ENCODE results near the gene PGBD5. TPM values are rescaled to one million over a fixed set of nuclear protein-coding genes. Genes with fewer than 3 reads are reported as not detected.

The PGBD5 gene
- polyA plus RNA-seq, 1 of the 3 experiments (the other 2 are of a cell fraction) = 0.15 TPM

DNA sequence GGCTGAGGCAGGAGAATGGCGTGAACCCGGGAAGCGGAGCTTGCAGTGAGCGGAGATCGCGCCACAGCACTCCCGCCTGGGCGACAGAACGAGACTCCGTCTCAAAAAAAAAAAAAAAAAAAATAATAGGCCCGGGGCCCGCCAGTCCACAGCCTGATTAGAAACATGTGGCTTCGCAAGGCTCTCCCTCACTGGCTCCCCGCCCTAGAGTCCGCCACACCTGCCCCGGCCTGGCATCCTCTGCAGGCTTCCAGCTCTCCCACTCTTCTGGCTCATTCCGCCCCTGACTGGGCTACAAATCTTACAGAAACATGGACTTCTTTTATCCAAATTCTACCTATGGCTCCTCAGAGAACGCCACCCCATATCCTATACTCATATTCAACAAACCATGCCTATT lies 32.4 kb downstream of the PGBD5 start (continued):
- TF ChIP-seq RFX5 (IDR thresholded peaks at IDR 0.05; ENCODE audit: low read length) (no peak), NFIC (IDR thresholded peaks at IDR 0.05; ENCODE audit: borderline replicate concordance) (no peak), EP300 (IDR thresholded peaks at IDR 0.05; ENCODE audit: borderline replicate concordance in 1 of 2, low read depth in 1 of 2, low read length in 1 of 2) (no peak), TEAD4 (IDR thresholded peaks at IDR 0.05; ENCODE audit: borderline replicate concordance, insufficient read depth) (no peak), JUND (IDR thresholded peaks at IDR 0.05) (no peak)

DNA sequence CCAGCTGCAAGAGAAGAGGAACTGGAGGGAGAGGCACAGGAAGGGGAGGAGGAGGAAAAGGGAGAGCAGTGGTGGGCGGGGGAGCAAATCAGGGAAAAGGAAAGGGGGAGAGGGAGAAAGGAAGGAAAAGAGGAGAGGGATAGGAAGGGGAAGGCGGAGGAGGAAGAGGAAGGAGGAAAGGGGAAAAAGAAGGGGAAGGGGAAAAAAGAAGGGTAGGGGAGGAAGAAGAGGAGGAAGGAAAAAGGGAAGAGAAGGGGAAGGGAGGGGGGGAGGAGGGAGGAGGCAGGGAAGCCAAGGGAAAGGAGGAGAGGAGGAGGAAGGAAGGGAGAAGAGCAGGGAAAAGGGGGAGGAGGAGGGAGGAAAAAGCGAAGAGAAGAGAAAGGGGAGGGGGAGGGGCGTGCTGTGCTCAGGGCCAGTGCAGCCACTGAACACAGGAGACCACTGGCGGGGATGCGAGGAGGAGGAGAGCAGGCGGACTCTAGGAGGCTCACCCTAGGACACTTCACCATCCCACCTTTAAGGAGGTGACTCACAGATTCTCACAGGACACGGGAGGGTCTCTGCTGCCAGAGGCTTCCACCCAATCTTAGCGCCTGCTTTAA lies 33.1 kb downstream of the PGBD5 start:
- Histone ChIP-seq H3K79me2 (ENCODE audit: insufficient read depth) (no peaks in the 10 kb centered on the region), H3K27me3 (ENCODE audit: insufficient read depth) (no peaks in the 10 kb centered on the region), H3K27ac (ENCODE audit: low read depth in 2 of 2, low read length in 1 of 2) (no peak overlapping the region), H2AFZ (ENCODE audit: low read depth) (no peak overlapping the region), H3K4me1 (ENCODE audit: control insufficient read depth in 1 of 2, insufficient read depth in 2 of 2, low read depth in 1 of 2, low read length in 1 of 2) (no peaks in the 10 kb centered on the region; a peak in 1 of 4 replicates), H3K36me3 (replicated peaks in 1 of 2; ENCODE audit: control insufficient read depth in 1 of 2, insufficient read depth in 2 of 2, low read length in 1 of 2) (no peaks in the 10 kb centered on the region), H3K4me2 (no peak overlapping the region), H3K9me3 (no peaks in the 10 kb centered on the region), H3K4me3 (ENCODE audit: low read depth in 2 of 2, low read length in 1 of 2) (no peak overlapping the region), H3K9ac (no peak overlapping the region), H4K20me1 (ENCODE audit: insufficient read depth) (no peaks in the 10 kb centered on the region), H3K9me2 (no peaks in the 10 kb centered on the region), H3F3A (replicated peaks; ENCODE audit: insufficient read depth) (no peaks in the 10 kb centered on the region)
- CTCF ChIA-PET = no interaction called here
- no peak for DNase-seq
- POLR2A ChIA-PET = no interaction called here
- TF ChIP-seq RFX5 (IDR thresholded peaks at IDR 0.05; ENCODE audit: low read length) = no peak
- TF ChIP-seq, protein P1, sequence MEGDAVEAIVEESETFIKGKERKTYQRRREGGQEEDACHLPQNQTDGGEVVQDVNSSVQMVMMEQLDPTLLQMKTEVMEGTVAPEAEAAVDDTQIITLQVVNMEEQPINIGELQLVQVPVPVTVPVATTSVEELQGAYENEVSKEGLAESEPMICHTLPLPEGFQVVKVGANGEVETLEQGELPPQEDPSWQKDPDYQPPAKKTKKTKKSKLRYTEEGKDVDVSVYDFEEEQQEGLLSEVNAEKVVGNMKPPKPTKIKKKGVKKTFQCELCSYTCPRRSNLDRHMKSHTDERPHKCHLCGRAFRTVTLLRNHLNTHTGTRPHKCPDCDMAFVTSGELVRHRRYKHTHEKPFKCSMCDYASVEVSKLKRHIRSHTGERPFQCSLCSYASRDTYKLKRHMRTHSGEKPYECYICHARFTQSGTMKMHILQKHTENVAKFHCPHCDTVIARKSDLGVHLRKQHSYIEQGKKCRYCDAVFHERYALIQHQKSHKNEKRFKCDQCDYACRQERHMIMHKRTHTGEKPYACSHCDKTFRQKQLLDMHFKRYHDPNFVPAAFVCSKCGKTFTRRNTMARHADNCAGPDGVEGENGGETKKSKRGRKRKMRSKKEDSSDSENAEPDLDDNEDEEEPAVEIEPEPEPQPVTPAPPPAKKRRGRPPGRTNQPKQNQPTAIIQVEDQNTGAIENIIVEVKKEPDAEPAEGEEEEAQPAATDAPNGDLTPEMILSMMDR (IDR thresholded peaks at IDR 0.05) = no peak
- no peak for TF ChIP-seq TCF12 (IDR thresholded peaks at IDR 0.05)
- TF ChIP-seq, protein P2, sequence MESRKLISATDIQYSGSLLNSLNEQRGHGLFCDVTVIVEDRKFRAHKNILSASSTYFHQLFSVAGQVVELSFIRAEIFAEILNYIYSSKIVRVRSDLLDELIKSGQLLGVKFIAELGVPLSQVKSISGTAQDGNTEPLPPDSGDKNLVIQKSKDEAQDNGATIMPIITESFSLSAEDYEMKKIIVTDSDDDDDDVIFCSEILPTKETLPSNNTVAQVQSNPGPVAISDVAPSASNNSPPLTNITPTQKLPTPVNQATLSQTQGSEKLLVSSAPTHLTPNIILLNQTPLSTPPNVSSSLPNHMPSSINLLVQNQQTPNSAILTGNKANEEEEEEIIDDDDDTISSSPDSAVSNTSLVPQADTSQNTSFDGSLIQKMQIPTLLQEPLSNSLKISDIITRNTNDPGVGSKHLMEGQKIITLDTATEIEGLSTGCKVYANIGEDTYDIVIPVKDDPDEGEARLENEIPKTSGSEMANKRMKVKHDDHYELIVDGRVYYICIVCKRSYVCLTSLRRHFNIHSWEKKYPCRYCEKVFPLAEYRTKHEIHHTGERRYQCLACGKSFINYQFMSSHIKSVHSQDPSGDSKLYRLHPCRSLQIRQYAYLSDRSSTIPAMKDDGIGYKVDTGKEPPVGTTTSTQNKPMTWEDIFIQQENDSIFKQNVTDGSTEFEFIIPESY (IDR thresholded peaks at IDR 0.05; ENCODE audit: borderline replicate concordance, low read depth) = no peak
- TF ChIP-seq EP300 (IDR thresholded peaks at IDR 0.05; ENCODE audit: borderline replicate concordance in 1 of 2, low read depth in 1 of 2, low read length in 1 of 2) = no peak
- no peak for TF ChIP-seq RXRA (IDR thresholded peaks at IDR 0.05; ENCODE audit: borderline replicate concordance, low read depth)
- 48% methylated on average over 9 of the region's 9 CpGs for WGBS (ENCODE audit: low lambda C conversion rate)

DNA sequence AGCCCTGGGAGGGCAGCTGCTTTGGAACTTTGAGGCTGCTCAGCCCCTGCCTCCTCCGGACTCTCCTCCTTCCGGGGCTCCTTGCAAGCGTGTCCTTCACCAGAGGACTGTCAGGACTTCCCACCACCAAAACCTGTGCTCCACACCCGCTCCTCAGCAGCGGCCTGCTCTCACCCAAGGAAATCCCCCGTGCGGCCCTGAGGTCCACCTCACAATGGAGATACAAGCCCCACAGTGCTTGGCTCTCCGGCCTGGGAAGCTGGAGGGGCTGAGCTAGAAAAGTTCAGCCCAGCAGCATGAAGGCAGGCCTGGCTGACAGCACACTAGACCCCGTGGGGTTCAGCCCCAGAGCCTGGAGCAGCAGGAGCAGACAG lies 33.6 kb downstream of the PGBD5 start:
- Histone ChIP-seq H3K9me3 (no peaks in the 10 kb centered on the region), H3F3A (replicated peaks; ENCODE audit: insufficient read depth) (no peaks in the 10 kb centered on the region), H2AFZ (ENCODE audit: low read depth) (no peak overlapping the region), H3K9ac (no peak overlapping the region), H3K36me3 (replicated peaks in 1 of 2; ENCODE audit: control insufficient read depth in 1 of 2, insufficient read depth in 2 of 2, low read length in 1 of 2) (no peaks in the 10 kb centered on the region), H3K27ac (ENCODE audit: low read depth in 2 of 2, low read length in 1 of 2) (no peak overlapping the region), H3K4me2 (no peak overlapping the region), H3K9me2 (no peaks in the 10 kb centered on the region), H3K79me2 (ENCODE audit: insufficient read depth) (no peaks in the 10 kb centered on the region), H4K20me1 (ENCODE audit: insufficient read depth) (no peaks in the 10 kb centered on the region), H3K27me3 (ENCODE audit: insufficient read depth) (no peaks in the 10 kb centered on the region), H3K4me1 (ENCODE audit: control insufficient read depth in 1 of 2, insufficient read depth in 2 of 2, low read depth in 1 of 2, low read length in 1 of 2) (peaks cover 0 to 2% of the 10 kb centered on the region in 2 experiments; a peak in 1 of 4 replicates), H3K4me3 (ENCODE audit: low read depth in 2 of 2, low read length in 1 of 2) (no peak overlapping the region)
- ChIA-PET CTCF (no interaction called here), POLR2A (no interaction called here)
- TF ChIP-seq REST (IDR thresholded peaks at IDR 0.05; ENCODE audit: low read depth, low read length) (no peak), EP300 (IDR thresholded peaks at IDR 0.05; ENCODE audit: borderline replicate concordance in 1 of 2, low read depth in 1 of 2, low read length in 1 of 2) (no peak), FOSL2 (IDR thresholded peaks at IDR 0.05; ENCODE audit: borderline replicate concordance, low read depth) (no peak), MAX (IDR thresholded peaks at IDR 0.05; ENCODE audit: low read depth) (no peak)
- TF ChIP-seq, protein P1 (IDR thresholded peaks at IDR 0.05) = no peak
- no peak for DNase-seq
- 52% methylated on average over 7 of the region's 9 CpGs for WGBS (ENCODE audit: low lambda C conversion rate)

All from SK-N-SH (cell line).